GM12801 (cell line): ENCODE measurements around the gene BCKDHA.

Experiments used
- CTCF ChIP-seq: IDR thresholded peaks from one replicate; pipeline ENCODE4 v1.5.1; 2011; ENCODE audit warnings: control low read depth; ENCODE audit not compliant: insufficient read length; ENCODE audit errors: extremely low read depth

BCKDHA gene

GRCh38 chr19:41354343-41354953 is 43.2 kb upstream of the BCKDHA start:
- no peak for TF ChIP-seq CTCF

- TF ChIP-seq CTCF: no peak
Measured at GRCh38 chr19:41355035-41355434, 42.6 kb upstream of the BCKDHA start.

- no peak for TF ChIP-seq CTCF
Measured at GRCh38 chr19:41355802-41356201, 41.8 kb upstream of the BCKDHA start.

- no peak for TF ChIP-seq CTCF
Measured at GRCh38 chr19:41356984-41357739, 40.5 kb upstream of the BCKDHA start.

- TF ChIP-seq CTCF: no peak
Measured at GRCh38 chr19:41357746-41358145, 39.9 kb upstream of the BCKDHA start.

GRCh38 chr19:41359741-41360140 is 37.9 kb upstream of the BCKDHA start:
- TF ChIP-seq CTCF: no peak

GRCh38 chr19:41362143-41362847 is 35.3 kb upstream of the BCKDHA start:
- no peak for TF ChIP-seq CTCF
